ENCODE data around the gene UBE2E2.

UBE2E2 gene

DNA sequence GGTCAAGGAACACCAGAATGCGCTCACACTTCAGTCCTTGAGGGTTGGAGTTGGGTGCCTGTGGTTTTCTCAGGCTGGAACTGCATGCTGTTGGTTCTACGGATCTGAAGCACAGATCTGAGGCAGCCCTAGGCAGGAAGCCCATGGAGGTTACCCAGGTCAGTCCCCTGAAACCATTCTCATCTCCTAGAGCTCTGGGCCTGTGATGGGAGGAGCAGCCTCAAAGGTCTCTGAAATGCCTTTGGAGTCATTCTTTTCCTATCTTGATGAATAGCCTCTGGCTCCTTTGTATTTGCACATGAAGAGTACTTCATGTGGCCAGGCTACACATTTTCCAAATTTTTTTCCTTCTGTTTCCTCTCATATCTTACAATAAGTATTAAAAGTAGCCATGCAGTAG is 423.3 kb downstream of the UBE2E2 start:
- Histone ChIP-seq H3K9me3 (ENCODE audit: control insufficient read depth, insufficient read depth, low read length) (no peaks in the 10 kb centered on the region; the same call in 1 of the 2 replicates), H3K4me1 (ENCODE audit: control insufficient read depth, insufficient read depth, low read length) (no peaks in the 10 kb centered on the region), H3K27ac (ENCODE audit: low read length) (no peak overlapping the region), H3K4me3 (ENCODE audit: low read length) (no peak overlapping the region), H3K27me3 (ENCODE audit: control insufficient read depth, insufficient read depth, low read length) (no peaks in the 10 kb centered on the region), H3K36me3 (ENCODE audit: control insufficient read depth, insufficient read depth, low read length) (no peaks in the 10 kb centered on the region)
- no peak for DNase-seq (ENCODE audit: low read depth, low spot score)
- no CpG with 5 or more reads among the region's 2 CpGs for WGBS (ENCODE audit: insufficient coverage, insufficient read length)

DNA sequence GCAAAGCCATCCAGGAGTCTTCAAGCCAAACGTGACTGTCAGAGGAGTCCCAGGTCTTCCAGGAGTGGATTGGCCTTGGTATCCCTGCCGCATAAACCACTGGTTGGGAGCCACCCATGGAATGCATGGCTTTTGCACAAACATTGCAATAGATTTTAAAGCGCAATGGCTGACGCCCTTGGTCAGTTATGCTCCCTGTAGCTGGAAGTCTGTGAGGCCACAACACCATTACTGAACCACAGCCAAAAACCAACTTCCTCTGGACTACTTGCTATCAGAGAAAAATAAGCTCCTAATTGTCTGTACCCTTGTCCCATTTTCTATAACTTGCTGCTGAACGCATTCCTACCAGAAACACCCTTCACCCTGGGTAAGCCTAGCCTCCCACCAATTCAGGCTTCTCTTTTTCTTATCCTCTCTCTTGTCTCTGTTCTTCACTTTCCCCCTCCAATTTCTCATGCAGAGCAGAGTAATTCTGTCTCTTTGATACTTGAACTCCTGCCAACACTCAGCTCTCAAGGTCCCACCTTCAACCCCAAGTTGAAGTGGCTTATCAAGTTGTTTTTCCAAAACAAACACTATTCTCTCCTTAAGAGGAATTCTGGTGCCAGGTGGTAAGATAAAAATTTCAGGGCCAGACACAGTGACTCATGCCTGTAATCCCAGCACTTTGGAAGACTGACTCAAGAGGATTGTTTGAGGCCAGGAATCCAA is 426.2 kb downstream of the UBE2E2 start:
- Histone ChIP-seq H3K9me3 (ENCODE audit: control insufficient read depth, insufficient read depth, low read length) (no peaks in the 10 kb centered on the region; the same call in 1 of the 2 replicates), H3K36me3 (ENCODE audit: control insufficient read depth, insufficient read depth, low read length) (no peaks in the 10 kb centered on the region), H3K27me3 (ENCODE audit: control insufficient read depth, insufficient read depth, low read length) (no peaks in the 10 kb centered on the region), H3K4me1 (ENCODE audit: control insufficient read depth, insufficient read depth, low read length) (no peaks in the 10 kb centered on the region), H3K4me3 (ENCODE audit: low read length) (no peak overlapping the region), H3K27ac (ENCODE audit: low read length) (no peak overlapping the region)
- DNase-seq (ENCODE audit: low read depth, low spot score), result no peak
- no CpG with 5 or more reads among the region's 5 CpGs for WGBS (ENCODE audit: insufficient coverage, insufficient read length)

- no peaks in the 10 kb centered on the region for H3K27me3 ChIP-seq (ENCODE audit: control insufficient read depth, insufficient read depth, low read length)
- no peaks in the 10 kb centered on the region for H3K9me3 ChIP-seq (ENCODE audit: control insufficient read depth, insufficient read depth, low read length)
- H3K36me3 ChIP-seq (ENCODE audit: control insufficient read depth, insufficient read depth, low read length), result no peaks in the 10 kb centered on the region
- DNase-seq (ENCODE audit: low read depth, low spot score), result no peak
- H3K4me1 ChIP-seq (ENCODE audit: control insufficient read depth, insufficient read depth, low read length), result no peaks in the 10 kb centered on the region
- no CpG with 5 or more reads among the region's 6 CpGs for WGBS (ENCODE audit: insufficient coverage, insufficient read length)
- H3K4me3 ChIP-seq (ENCODE audit: low read length), result no peak overlapping the region
- H3K27ac ChIP-seq (ENCODE audit: low read length), result no peak overlapping the region
Observed at GRCh38 chr3:23633261-23633960, 430.3 kb downstream of the UBE2E2 start.

- H3K36me3 ChIP-seq (ENCODE audit: control insufficient read depth, insufficient read depth, low read length), result no peaks in the 10 kb centered on the region
- no peak for DNase-seq (ENCODE audit: low read depth, low spot score)
- no peak overlapping the region for H3K27ac ChIP-seq (ENCODE audit: low read length)
- H3K4me3 ChIP-seq (ENCODE audit: low read length), result no peak overlapping the region
- H3K27me3 ChIP-seq (ENCODE audit: control insufficient read depth, insufficient read depth, low read length), result no peaks in the 10 kb centered on the region
- no CpG with 5 or more reads among the region's 3 CpGs for WGBS (ENCODE audit: insufficient coverage, insufficient read length)
- H3K9me3 ChIP-seq (ENCODE audit: control insufficient read depth, insufficient read depth, low read length), result no peaks in the 10 kb centered on the region
- no peaks in the 10 kb centered on the region for H3K4me1 ChIP-seq (ENCODE audit: control insufficient read depth, insufficient read depth, low read length)
Observed at GRCh38 chr3:23637339-23637738, 434.2 kb downstream of the UBE2E2 start.

GRCh38 chr3:23640471-23641146 is 437.5 kb downstream of the UBE2E2 start:
- Histone ChIP-seq H3K27ac (ENCODE audit: low read length) (no peak overlapping the region), H3K27me3 (ENCODE audit: control insufficient read depth, insufficient read depth, low read length) (no peaks in the 10 kb centered on the region), H3K36me3 (ENCODE audit: control insufficient read depth, insufficient read depth, low read length) (no peaks in the 10 kb centered on the region), H3K4me3 (ENCODE audit: low read length) (no peak overlapping the region), H3K9me3 (ENCODE audit: control insufficient read depth, insufficient read depth, low read length) (no peaks in the 10 kb centered on the region), H3K4me1 (ENCODE audit: control insufficient read depth, insufficient read depth, low read length) (peaks cover 3% of the 10 kb centered on the region)
- no CpG with 5 or more reads among the region's 1 CpG for WGBS (ENCODE audit: insufficient coverage, insufficient read length)
- DNase-seq (ENCODE audit: low read depth, low spot score), result no peak
